Liver (tissue), 9 donors: ENCODE data around the gene SH3BP1. TPM values are rescaled to one million over a fixed set of nuclear protein-coding genes. Genes with fewer than 3 reads are reported as not detected.

Source experiments
- DNase-seq: peaks from one replicate; pipeline ENCODE4 v3.0.0-alpha.2; 2017; ENCODE audit warnings: low spot score
- H3K27ac ChIP-seq, 2 donors: one replicate each; pipeline ENCODE4 v1.7.0; 2013; ENCODE audit warnings: inconsistent platforms in 2 of 2, low read length in 2 of 2, control low read depth in 1 of 2, low read depth in 1 of 2, mild to moderate bottlenecking in 1 of 2
- H3K27me3 ChIP-seq, 4 donors: one replicate each; pipeline versions ENCODE4 v1.6.1 to v1.7.0; 2013; ENCODE audit warnings: low read length in 3 of 4, inconsistent platforms in 1 of 4, mild to moderate bottlenecking in 1 of 4, moderate library complexity in 1 of 4; ENCODE audit not compliant: control insufficient read depth in 4 of 4, insufficient read depth in 4 of 4
- H3K36me3 ChIP-seq, 4 donors: one replicate each; pipeline versions ENCODE4 v1.6.1 to v1.7.0; 2013; ENCODE audit warnings: low read length in 3 of 4, mild to moderate bottlenecking in 3 of 4, low read depth in 1 of 4, moderate library complexity in 1 of 4; ENCODE audit not compliant: control insufficient read depth in 4 of 4, insufficient read depth in 3 of 4
- H3K4me1 ChIP-seq, 4 donors: one replicate each; pipeline versions ENCODE4 v1.6.1 to v1.7.0; 2013; ENCODE audit warnings: low read length in 3 of 4, mild to moderate bottlenecking in 3 of 4, moderate library complexity in 1 of 4; ENCODE audit not compliant: control insufficient read depth in 4 of 4, insufficient read depth in 4 of 4
- H3K4me3 ChIP-seq, 3 donors: one replicate each; pipeline versions ENCODE4 v1.6.1 to v1.7.0; 2013; ENCODE audit warnings: low read length in 3 of 3, control low read depth in 1 of 3, low read depth in 1 of 3, mild to moderate bottlenecking in 1 of 3
- H3K9ac ChIP-seq, 2 donors: one replicate each; pipeline ENCODE4 v1.7.0; 2013; ENCODE audit warnings: low read length in 2 of 2, mild to moderate bottlenecking in 2 of 2, moderate library complexity in 2 of 2, control low read depth in 1 of 2, low read depth in 1 of 2
- H3K9me3 ChIP-seq, 4 donors: one replicate each; pipeline versions ENCODE4 v1.6.1 to v1.7.0; 2013; ENCODE audit warnings: low read length in 3 of 4; ENCODE audit not compliant: control insufficient read depth in 4 of 4
- ATF3 ChIP-seq: IDR thresholded peaks from 2 replicates; pipeline ENCODE4 v1.6.1; 2016; ENCODE audit warnings: antibody characterized with exemption
- CTCF ChIP-seq: fragments of 150-350 bp; IDR thresholded peaks from 2 replicates; pipeline ENCODE4 v1.5.1; 2017; ENCODE audit warnings: improper control_type of control experiment, low read depth, low read length; ENCODE audit not compliant: missing input control
- EGR1 ChIP-seq, 2 donors: IDR thresholded peaks; 2 replicates each; pipeline ENCODE4 v1.6.1; 2016 to 2018; ENCODE audit warnings: antibody characterized with exemption in 2 of 2, low read depth in 2 of 2
- FOXA1 ChIP-seq: IDR thresholded peaks from 2 replicates; pipeline ENCODE4 v1.6.1; 2016; ENCODE audit warnings: antibody characterized with exemption
- FOXA2 ChIP-seq: IDR thresholded peaks from 2 replicates; pipeline ENCODE4 v1.6.1; 2016; ENCODE audit warnings: antibody characterized with exemption
- GABPA ChIP-seq, 2 donors: IDR thresholded peaks in 1 of 2; conservative IDR thresholded peaks in 1 of 2; 2 replicates each; pipeline ENCODE4 v1.6.1; 2016; ENCODE audit warnings: antibody characterized with exemption in 2 of 2, mild to moderate bottlenecking in 1 of 2, moderate library complexity in 1 of 2
- HNF4A ChIP-seq, 2 donors: conservative IDR thresholded peaks; 2 replicates each; pipeline ENCODE4 v1.6.1; 2016; ENCODE audit warnings: antibody characterized with exemption in 2 of 2, mild to moderate bottlenecking in 2 of 2
- HNF4G ChIP-seq: IDR thresholded peaks from 2 replicates; pipeline ENCODE4 v1.6.1; 2016; ENCODE audit warnings: antibody characterized with exemption
- JUND ChIP-seq, 2 donors: IDR thresholded peaks; 2 replicates each; pipeline ENCODE4 v1.6.1; 2016; ENCODE audit warnings: antibody characterized with exemption in 2 of 2
- NR2F2 ChIP-seq: IDR thresholded peaks from 2 replicates; pipeline ENCODE4 v1.6.1; 2016; ENCODE audit warnings: antibody characterized with exemption
- RAD21 ChIP-seq, 2 donors: IDR thresholded peaks; 2 replicates each; pipeline ENCODE4 v1.6.1; 2016; ENCODE audit warnings: antibody characterized with exemption in 2 of 2, mild to moderate bottlenecking in 2 of 2
- RXRA ChIP-seq, 2 donors: IDR thresholded peaks; 2 replicates each; pipeline ENCODE4 v1.6.1; 2017 to 2018; ENCODE audit warnings: antibody characterized with exemption in 2 of 2, mild to moderate bottlenecking in 1 of 2
- SP1 ChIP-seq: IDR thresholded peaks from 2 replicates; pipeline ENCODE4 v1.6.1; 2018; ENCODE audit warnings: antibody characterized with exemption, mild to moderate bottlenecking
- TAF1 ChIP-seq: conservative IDR thresholded peaks from 2 replicates; pipeline ENCODE4 v1.6.1; 2016; ENCODE audit warnings: antibody characterized with exemption, mild to moderate bottlenecking
- YY1 ChIP-seq: IDR thresholded peaks from 2 replicates; pipeline ENCODE4 v1.6.1; 2016; ENCODE audit warnings: antibody characterized with exemption, mild to moderate bottlenecking
- ZBTB33 ChIP-seq: IDR thresholded peaks from 2 replicates; pipeline ENCODE4 v1.6.1; 2016; ENCODE audit warnings: antibody characterized with exemption
- WGBS: extraction: QIAGEN DNeasy Blood & Tissue Kit; methylation state at CpG from one replicate; pipeline ENCODE4 v1.1.7; 2013; 5-methylcytosine and 5-hydroxymethylcytosine counted together
- polyA plus RNA-seq, 2 donors: library from polyadenylated mRNA; stranded (reverse) in 1 of 2; unstranded in 1 of 2; fragments of 200-250 nt in 1 of 2; fragments of >200 nt in 1 of 2; fragmentation: Nextera tagmentation in 1 of 2; extraction: Ambion mirVana in 1 of 2; gene quantifications; one replicate each; pipeline versions ENCODE4 v1.2.1 to v1.2.3, GENCODE V29; 2013 to 2015
- total RNA-seq, 2 donors: library from RNA; depleted of rRNA; stranded (reverse); fragments of >200 nt; gene quantifications; one replicate each; pipeline ENCODE4 v1.2.3, GENCODE V29; 2014
- TF ChIP-seq, protein P1 (sequence below): IDR thresholded peaks from 2 replicates; pipeline ENCODE4 v1.6.1; 2016; ENCODE audit warnings: antibody characterized with exemption
- TF ChIP-seq, protein P2 (sequence below): IDR thresholded peaks from 2 replicates; pipeline ENCODE4 v1.6.1; 2016; ENCODE audit warnings: antibody characterized with exemption, mild to moderate bottlenecking
- donor health status: healthy.
- donor health status: healthy.
- donor health status: healthy.
- donor health status: healthy.
- donor health status: healthy.

The SH3BP1 gene
- total and polyA plus RNA-seq, 4 donors = 0.24 to 8.2 (median 2.7) TPM

DNA sequence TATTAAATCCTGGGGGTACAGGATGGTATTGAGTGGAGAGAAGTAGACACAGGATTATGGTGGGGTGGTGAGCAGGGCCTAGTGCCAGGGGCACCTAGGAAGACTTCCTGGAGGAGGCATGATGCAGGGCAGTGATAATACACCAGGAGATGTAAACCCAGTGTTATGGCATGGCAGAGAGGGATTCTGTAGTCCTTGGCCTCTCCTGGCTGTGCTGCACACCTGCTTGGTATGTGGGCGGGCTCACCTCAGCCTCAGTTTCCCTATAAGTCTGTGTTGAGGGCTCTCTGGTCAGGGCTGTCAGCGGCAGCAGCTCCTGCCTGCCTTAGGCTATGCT, 21.2 kb downstream of the SH3BP1 start:
- Histone ChIP-seq H3K27ac (peak overlapping the region; percentile 27 to 88), H3K4me1 (peaks cover 8 to 53% (median 43%) of the 10 kb centered on the region in 4 donors), H3K4me3 (peak overlapping the region; percentile 45 to 88 (median 84)), H3K27me3 (no peaks in the 10 kb centered on the region), H3K9ac (no peak overlapping the region), H3K36me3 (peaks cover 0 to 3% (median under 1%) of the 10 kb centered on the region in 4 donors), H3K9me3 (no peaks in the 10 kb centered on the region)
- TF ChIP-seq FOXA1 (no peak), GABPA (IDR thresholded peaks at IDR 0.05 in 1 of 2, conservative IDR thresholded peaks at IDR 0.05 in 1 of 2) (no peak), HNF4G (no peak), ATF3 (no peak), TAF1 (no peak), CTCF (no peak), YY1 (no peak), SP1 (no peak), FOXA2 (no peak), RAD21 (IDR thresholded peaks at IDR 0.05) (no peak), NR2F2 (no peak), RXRA (IDR thresholded peaks at IDR 0.05) (no peak), EGR1 (IDR thresholded peaks at IDR 0.05; ENCODE audit: low read depth in 2 of 2) (no peak), HNF4A (conservative IDR thresholded peaks at IDR 0.05) (no peak)
- TF ChIP-seq, protein P1, sequence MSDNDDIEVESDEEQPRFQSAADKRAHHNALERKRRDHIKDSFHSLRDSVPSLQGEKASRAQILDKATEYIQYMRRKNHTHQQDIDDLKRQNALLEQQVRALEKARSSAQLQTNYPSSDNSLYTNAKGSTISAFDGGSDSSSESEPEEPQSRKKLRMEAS = no peak
- WGBS = 72% methylated on average over 2 of the region's 2 CpGs
- no peak for DNase-seq

- TF ChIP-seq FOXA1 (no peak), TAF1 (no peak), HNF4A (conservative IDR thresholded peaks at IDR 0.05) (peak; percentile 54 to 59), JUND (IDR thresholded peaks at IDR 0.05) (no peak), RXRA (IDR thresholded peaks at IDR 0.05) (peak; percentile 52 to 71), YY1 (no peak), SP1 (peak; percentile 27), RAD21 (IDR thresholded peaks at IDR 0.05) (peak; percentile 47 to 63)
- H3K4me1 ChIP-seq = peaks cover 8 to 53% (median 43%) of the 10 kb centered on the region in 4 donors
- no peak overlapping the region for H3K9ac ChIP-seq
- no peak for DNase-seq
- H3K27me3 ChIP-seq = no peaks in the 10 kb centered on the region
- H3K36me3 ChIP-seq = peaks cover 0 to 9% (median under 1%) of the 10 kb centered on the region in 4 donors
- peak overlapping the region; percentile 39 to 88 for H3K27ac ChIP-seq
- H3K4me3 ChIP-seq = peak overlapping the region in 2 of 3 donors; percentile 16 to 88
- H3K9me3 ChIP-seq = no peaks in the 10 kb centered on the region
- WGBS = 41% methylated on average over 12 of the region's 12 CpGs
Observed at GRCh38 chr22:37661160-37661924, 21.9 kb downstream of the SH3BP1 start.

DNA sequence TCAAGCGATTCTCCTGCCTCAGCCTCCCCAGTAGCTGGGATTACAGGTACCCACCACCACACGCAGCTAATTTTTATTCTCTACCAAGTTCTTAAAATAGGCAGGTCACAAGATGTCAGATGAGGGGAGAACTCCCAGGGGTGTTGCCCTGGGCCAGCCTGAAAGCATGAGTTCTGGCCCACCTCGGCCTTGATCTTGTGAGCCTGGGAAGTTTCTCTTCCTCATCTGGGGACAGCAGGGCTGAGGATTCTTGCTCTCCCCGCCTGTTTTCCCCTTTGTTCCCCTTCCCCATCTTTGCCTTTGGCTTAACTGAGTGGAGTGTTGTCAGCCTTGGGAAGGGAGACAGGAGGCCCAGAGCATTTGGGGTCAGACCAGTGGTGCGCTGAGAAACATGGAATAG, 22.6 kb downstream of the SH3BP1 start:
- DNase-seq = no peak
- Histone ChIP-seq H3K4me1 (peaks cover 8 to 53% (median 43%) of the 10 kb centered on the region in 4 donors), H3K36me3 (peaks cover 0 to 14% (median 2%) of the 10 kb centered on the region in 4 donors), H3K27me3 (no peaks in the 10 kb centered on the region), H3K27ac (peak overlapping the region in 1 of 2 donors; percentile 15), H3K9ac (no peak overlapping the region), H3K9me3 (no peaks in the 10 kb centered on the region), H3K4me3 (no peak overlapping the region)
- 81% methylated on average over 5 of the region's 5 CpGs for WGBS
- TF ChIP-seq NR2F2 (no peak), GABPA (IDR thresholded peaks at IDR 0.05 in 1 of 2, conservative IDR thresholded peaks at IDR 0.05 in 1 of 2) (no peak), YY1 (no peak), RXRA (IDR thresholded peaks at IDR 0.05) (no peak), RAD21 (IDR thresholded peaks at IDR 0.05) (no peak), HNF4A (conservative IDR thresholded peaks at IDR 0.05) (no peak), ZBTB33 (no peak), EGR1 (IDR thresholded peaks at IDR 0.05; ENCODE audit: low read depth in 2 of 2) (no peak), SP1 (no peak)
- TF ChIP-seq, protein P2, sequence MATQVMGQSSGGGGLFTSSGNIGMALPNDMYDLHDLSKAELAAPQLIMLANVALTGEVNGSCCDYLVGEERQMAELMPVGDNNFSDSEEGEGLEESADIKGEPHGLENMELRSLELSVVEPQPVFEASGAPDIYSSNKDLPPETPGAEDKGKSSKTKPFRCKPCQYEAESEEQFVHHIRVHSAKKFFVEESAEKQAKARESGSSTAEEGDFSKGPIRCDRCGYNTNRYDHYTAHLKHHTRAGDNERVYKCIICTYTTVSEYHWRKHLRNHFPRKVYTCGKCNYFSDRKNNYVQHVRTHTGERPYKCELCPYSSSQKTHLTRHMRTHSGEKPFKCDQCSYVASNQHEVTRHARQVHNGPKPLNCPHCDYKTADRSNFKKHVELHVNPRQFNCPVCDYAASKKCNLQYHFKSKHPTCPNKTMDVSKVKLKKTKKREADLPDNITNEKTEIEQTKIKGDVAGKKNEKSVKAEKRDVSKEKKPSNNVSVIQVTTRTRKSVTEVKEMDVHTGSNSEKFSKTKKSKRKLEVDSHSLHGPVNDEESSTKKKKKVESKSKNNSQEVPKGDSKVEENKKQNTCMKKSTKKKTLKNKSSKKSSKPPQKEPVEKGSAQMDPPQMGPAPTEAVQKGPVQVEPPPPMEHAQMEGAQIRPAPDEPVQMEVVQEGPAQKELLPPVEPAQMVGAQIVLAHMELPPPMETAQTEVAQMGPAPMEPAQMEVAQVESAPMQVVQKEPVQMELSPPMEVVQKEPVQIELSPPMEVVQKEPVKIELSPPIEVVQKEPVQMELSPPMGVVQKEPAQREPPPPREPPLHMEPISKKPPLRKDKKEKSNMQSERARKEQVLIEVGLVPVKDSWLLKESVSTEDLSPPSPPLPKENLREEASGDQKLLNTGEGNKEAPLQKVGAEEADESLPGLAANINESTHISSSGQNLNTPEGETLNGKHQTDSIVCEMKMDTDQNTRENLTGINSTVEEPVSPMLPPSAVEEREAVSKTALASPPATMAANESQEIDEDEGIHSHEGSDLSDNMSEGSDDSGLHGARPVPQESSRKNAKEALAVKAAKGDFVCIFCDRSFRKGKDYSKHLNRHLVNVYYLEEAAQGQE = no peak
- TF ChIP-seq, protein P1 = no peak
